Duodenal mucosa (tissue), 2 donors: ENCODE results near the gene MEGF6.
A peak's percentile ranks its signal among the peaks of the same experiment; 100 is the strongest.

Experiments used
- H3K27ac ChIP-seq: one replicate; pipeline ENCODE4 v1.7.0; 2013; ENCODE audit warnings: low read depth, low read length
- H3K27me3 ChIP-seq, 2 donors: one replicate each; pipeline ENCODE4 v1.7.0; 2013; ENCODE audit warnings: low read length in 2 of 2, control low read depth in 1 of 2; ENCODE audit not compliant: insufficient read depth in 2 of 2, control insufficient read depth in 1 of 2
- H3K36me3 ChIP-seq, 2 donors: one replicate each; pipeline ENCODE4 v1.7.0; 2013; ENCODE audit warnings: low read length in 2 of 2, control low read depth in 1 of 2; ENCODE audit not compliant: insufficient read depth in 2 of 2, control insufficient read depth in 1 of 2
- H3K4me1 ChIP-seq, 2 donors: one replicate each; pipeline ENCODE4 v1.7.0; 2013; ENCODE audit warnings: low read length in 2 of 2, control low read depth in 1 of 2; ENCODE audit not compliant: insufficient read depth in 2 of 2, control insufficient read depth in 1 of 2
- H3K4me3 ChIP-seq, 2 donors: one replicate each; pipeline ENCODE4 v1.7.0; 2013; ENCODE audit warnings: low read length in 2 of 2, low read depth in 1 of 2
- H3K9ac ChIP-seq, 2 donors: one replicate each; pipeline ENCODE4 v1.7.0; 2013; ENCODE audit warnings: low read length in 2 of 2, low read depth in 1 of 2
- H3K9me3 ChIP-seq, 2 donors: one replicate each; pipeline ENCODE4 v1.7.0; 2013; ENCODE audit warnings: low read length in 2 of 2, control low read depth in 1 of 2; ENCODE audit not compliant: control insufficient read depth in 1 of 2

MEGF6 gene

DNA sequence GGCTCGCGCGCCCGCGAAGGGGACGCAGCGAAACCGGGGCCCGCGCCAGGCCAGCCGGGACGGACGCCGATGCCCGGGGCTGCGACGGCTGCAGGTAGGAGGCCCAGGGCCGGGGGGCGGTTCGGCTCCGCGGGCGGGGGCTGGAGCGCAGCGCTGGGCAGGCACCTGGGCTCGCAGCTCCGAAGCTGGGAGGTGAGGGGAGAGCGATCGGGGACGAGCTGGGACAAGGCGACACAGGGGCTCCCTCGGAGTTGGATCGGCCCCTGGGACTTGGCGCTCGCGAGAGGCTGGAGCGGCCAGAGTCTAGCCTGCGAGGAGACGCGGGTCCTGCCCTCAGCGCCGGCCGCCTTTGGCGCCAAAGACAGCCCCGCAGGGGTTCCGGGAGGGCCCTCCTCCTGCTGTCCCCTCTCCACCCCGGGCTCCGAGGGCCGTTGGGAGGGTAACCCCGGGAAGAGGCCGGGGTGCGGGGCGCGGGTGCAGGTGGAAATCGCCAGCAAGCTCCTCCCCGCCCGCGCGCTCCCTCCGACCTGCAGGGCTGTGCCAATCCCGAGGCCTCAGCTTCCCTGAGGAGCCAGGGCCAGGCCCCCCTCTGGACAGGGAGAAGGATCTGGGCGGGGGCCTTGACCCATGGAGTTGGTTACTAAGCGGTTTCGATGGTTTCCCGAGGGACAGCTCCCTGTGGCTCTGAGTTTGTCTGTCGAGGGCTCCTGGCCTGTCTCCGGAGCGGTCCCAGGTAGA lies 41.4 kb upstream of the MEGF6 start:
- Histone ChIP-seq H3K36me3 (no peaks in the 10 kb centered on the region), H3K9me3 (no peaks in the 10 kb centered on the region), H3K9ac (no peak overlapping the region), H3K27me3 (peaks cover 44 to 62% of the 10 kb centered on the region in 2 donors), H3K4me1 (peaks cover 13 to 14% of the 10 kb centered on the region in 2 donors), H3K27ac (no peak overlapping the region), H3K4me3 (peak overlapping the region; percentile 29 to 32)

DNA sequence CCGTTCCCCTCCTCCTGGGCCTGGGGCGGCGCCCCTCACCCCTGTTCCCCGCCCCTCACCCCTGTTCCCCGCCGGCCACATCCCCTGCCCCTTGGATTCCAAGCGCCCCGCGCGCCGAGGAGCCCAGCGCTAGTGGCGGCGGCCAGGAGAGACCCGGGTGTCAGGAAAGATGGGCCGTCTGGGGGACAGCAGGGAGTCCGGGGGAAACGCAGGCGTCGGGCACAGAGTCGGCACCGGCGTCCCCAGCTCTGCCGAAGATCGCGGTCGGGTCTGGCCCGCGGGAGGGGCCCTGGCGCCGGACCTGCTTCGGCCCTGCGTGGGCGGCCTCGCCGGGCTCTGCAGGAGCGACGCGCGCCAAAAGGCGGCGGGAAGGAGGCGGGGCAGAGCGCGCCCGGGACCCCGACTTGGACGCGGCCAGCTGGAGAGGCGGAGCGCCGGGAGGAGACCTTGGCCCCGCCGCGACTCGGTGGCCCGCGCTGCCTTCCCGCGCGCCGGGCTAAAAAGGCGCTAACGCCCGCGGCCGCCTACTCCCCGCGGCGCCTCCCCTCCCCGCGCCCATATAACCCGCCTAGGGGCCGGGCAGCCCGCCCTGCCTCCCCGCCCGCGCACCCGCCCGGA lies 40.7 kb upstream of the MEGF6 start, which contains the start of gene TP73:
Gene TP73, plus strand, starts transcription at position 587 of the 618 bp plus-strand sequence. CDS start 29,850 bp downstream, outside the sequence.
- Histone ChIP-seq H3K27ac (no peak within 1 kb of the TSS), H3K4me3 (peak within 1 kb of the TSS; percentile 29 to 32), H3K36me3 (no peaks in the 10 kb centered on the region), H3K9me3 (no peaks in the 10 kb centered on the region), H3K4me1 (peaks cover 14 to 17% of the 10 kb centered on the region in 2 donors), H3K9ac (no peak within 1 kb of the TSS), H3K27me3 (peaks cover 44 to 56% of the 10 kb centered on the region in 2 donors)

DNA sequence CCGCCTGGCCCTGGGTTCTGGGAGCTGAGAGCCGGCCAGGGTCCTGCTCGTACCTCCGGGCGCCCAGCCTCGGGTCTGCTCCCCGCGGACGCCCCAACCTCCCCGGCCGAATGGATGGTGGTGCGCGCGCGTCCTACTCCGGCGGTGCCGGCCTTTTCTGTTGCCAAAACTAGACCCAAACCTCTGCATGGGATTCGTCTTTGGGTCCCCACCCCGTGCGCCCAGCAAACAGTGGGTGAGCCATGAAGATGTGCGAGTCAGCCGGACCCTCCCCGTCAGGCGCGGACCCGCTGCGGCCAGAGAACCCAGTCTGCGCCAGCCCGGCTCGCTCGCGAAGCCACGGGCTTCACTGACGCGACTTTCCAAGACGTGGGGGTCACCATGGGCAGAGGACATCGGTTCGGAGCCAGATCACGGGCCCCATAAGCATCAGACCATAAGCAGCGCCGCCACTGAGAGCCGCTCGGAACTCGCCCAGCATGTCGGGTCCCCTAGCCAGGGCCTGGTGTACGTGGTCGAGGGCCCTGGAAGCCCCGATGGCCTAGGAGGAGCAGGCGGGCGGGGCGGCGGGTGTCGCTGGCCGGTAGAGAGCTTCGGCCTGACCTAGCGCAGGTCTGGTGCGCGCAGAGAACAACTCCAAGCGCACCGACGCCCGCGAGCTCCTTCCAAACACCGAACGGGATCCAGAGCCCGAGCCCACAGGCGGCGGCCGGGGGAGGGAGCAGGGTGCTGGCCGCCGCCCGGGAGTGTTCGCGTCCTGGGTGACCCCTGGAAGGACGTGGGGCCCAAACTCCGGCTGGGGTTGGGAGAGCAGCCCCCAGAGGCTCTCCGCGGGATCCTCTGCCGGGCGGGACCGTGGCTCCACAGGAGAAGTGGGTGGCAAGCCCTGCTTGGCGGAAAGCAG lies 40.0 kb upstream of the MEGF6 start:
- Histone ChIP-seq H3K36me3 (peaks cover 6 to 7% of the 10 kb centered on the region in 2 donors), H3K27me3 (peaks cover 44 to 50% of the 10 kb centered on the region in 2 donors), H3K9ac (no peak overlapping the region), H3K27ac (no peak overlapping the region), H3K4me3 (no peak overlapping the region), H3K4me1 (peaks cover 14 to 17% of the 10 kb centered on the region in 2 donors), H3K9me3 (no peaks in the 10 kb centered on the region)

DNA sequence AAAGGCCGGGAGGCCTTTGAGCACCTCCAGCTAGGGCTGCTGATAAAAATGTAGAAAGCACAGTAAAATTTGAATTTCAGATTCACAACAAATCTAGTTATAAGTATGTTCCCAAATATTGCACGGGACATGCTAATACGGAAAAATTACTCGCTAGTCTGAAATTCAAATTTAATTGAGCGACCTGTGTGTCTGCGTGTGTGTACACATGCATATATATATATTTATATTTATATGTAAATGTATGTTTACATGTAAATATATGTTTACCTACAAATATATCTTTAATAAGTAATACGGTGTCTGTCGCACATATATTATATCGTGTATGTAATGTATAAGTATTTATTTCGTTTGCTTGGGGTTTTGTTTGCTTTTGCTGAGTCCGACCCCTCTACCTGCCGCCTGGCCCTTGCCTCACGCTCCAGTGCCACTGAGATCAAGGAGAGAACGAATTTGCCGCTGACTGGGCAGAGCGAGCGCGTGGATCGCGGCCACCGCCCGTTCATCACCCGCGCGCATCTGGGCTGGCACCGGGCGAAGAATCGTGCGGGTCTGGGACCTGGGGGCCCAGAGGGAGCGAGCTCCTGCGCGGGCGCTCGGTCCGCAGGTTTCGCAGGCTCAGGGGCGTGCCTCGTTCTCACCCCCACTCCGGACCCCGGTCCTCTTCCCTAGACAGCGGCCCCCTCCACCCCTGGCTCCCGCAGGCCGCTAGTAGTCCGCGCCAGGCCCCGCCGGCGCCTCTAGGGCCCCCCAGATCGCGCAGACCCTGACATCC lies 39.1 kb upstream of the MEGF6 start:
- Histone ChIP-seq H3K9ac (peak overlapping the region in 1 of 2 donors; percentile 71), H3K4me3 (peak overlapping the region; percentile 78 to 84), H3K9me3 (no peaks in the 10 kb centered on the region), H3K27ac (no peak overlapping the region), H3K36me3 (peaks cover 6 to 15% of the 10 kb centered on the region in 2 donors), H3K27me3 (peaks cover 42 to 46% of the 10 kb centered on the region in 2 donors), H3K4me1 (peaks cover 14 to 17% of the 10 kb centered on the region in 2 donors)

DNA sequence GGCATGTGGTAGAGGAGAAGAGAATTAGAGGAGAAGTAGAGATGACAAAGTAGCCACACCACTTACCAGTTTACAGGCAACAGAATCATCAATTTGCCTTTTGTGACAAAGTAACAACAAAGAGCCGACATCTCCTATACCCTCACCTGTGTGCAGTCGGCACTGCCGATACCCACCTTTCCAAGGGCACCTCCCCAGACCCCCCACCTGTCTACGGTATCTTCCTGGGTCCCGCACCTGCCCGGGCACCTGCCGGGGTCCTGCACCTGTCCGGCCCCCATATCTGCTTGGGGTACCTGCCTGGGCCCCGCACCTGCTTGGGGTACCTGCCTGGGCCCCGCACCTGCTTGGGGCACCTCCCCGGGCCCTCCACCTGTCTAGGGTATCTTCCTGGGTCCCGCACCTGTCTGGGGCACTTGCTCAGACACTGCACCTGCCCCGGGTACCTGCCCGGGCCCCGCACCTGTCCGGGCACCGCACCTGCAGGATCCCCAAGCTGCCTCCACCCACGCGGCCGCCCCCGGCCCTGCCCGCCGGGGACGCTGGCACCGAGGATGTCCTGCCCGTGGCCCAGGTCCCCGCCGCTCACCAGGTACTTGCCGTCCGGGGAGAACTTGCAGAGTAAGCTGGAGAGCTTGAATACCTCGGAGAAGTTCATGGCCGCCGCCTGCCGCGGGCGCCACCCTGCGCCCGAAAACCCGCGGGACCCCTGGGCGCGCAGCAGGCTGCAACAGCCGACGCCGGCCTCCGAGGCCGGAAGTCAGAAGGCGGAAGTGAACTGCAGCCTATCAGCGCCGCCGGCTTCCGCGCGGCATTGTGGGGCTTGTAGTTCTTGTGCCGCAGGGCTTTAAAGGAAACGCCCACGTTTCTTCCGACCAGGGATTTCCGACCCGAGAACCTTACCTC lies 38.3 kb upstream of the MEGF6 start, which contains the start of gene WRAP73:
Gene WRAP73, minus strand, starts transcription at position 762 of the 906 bp plus-strand sequence. Its CDS starts 104 bp downstream, at position 658.
- Histone ChIP-seq H3K4me1 (peaks cover 14 to 17% of the 10 kb centered on the region in 2 donors), H3K27ac (no peak within 1 kb of the TSS), H3K36me3 (peaks cover 6 to 21% of the 10 kb centered on the region in 2 donors), H3K27me3 (peaks cover 37 to 38% of the 10 kb centered on the region in 2 donors), H3K9ac (peak within 1 kb of the TSS; percentile 69 to 71), H3K9me3 (no peaks in the 10 kb centered on the region), H3K4me3 (peak within 1 kb of the TSS; percentile 78 to 84)

DNA sequence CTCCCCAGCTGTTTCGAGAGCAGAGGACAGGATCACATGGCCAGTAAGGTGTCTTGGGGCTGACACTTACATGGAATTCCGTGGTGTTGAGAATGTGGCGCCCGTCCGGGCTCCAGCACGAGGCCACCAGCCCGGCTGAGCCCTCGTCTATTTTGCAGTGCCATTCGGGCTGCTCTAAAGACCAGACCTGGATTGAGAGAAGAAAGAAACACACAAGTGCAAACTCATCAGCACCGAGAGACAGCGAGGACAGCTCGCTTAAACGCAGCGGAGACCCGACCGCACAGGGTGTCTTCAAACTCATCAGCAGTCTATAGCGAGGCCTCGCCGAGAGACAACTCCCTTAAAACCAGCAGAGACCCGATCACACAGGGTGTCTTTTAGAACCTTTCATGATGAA lies 35.3 kb upstream of the MEGF6 start:
- no peak overlapping the region for H3K9ac ChIP-seq
- peaks cover 13% of the 10 kb centered on the region in 2 donors for H3K27me3 ChIP-seq
- peaks cover 12 to 33% of the 10 kb centered on the region in 2 donors for H3K36me3 ChIP-seq
- H3K4me3 ChIP-seq, result no peak overlapping the region
- peaks cover 13 to 17% of the 10 kb centered on the region in 2 donors for H3K4me1 ChIP-seq
- H3K27ac ChIP-seq, result no peak overlapping the region
- no peaks in the 10 kb centered on the region for H3K9me3 ChIP-seq

DNA sequence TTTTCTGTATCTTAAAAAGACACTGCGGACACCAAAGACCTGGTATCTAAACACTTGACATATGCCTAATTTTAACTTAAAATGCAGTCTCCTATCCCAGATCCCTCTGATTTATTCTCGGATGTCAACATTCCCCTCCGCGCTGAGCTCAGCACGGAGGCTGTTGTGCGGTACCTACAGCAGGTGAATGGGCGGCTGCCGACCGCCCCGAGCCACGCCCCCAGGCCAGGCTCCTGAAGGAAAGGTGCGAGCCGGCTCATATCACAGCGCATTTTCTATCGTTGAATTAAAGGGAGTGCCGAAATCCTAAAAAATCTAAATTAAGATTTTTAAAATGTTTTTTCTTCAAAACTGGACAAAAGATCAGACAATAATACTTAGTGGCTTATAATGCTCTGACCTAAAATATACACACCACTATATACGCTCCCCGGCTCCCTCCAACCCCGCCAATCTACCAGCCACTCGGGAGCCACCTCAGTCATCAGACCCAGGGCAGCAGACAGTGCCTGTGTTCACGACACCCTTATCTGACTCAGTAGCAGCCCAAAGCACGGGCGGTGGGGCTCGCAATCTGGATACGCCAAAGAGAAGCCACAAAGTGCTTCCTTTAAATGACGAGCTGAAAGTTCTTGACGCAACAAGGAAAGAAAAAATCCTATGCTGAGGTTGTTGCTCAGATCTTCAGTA lies 34.5 kb upstream of the MEGF6 start:
- Histone ChIP-seq H3K9ac (no peak overlapping the region), H3K36me3 (peaks cover 15 to 39% of the 10 kb centered on the region in 2 donors), H3K4me1 (peaks cover 11 to 17% of the 10 kb centered on the region in 2 donors), H3K27ac (no peak overlapping the region), H3K9me3 (no peaks in the 10 kb centered on the region), H3K27me3 (peaks cover 5% of the 10 kb centered on the region in 2 donors), H3K4me3 (no peak overlapping the region)

DNA sequence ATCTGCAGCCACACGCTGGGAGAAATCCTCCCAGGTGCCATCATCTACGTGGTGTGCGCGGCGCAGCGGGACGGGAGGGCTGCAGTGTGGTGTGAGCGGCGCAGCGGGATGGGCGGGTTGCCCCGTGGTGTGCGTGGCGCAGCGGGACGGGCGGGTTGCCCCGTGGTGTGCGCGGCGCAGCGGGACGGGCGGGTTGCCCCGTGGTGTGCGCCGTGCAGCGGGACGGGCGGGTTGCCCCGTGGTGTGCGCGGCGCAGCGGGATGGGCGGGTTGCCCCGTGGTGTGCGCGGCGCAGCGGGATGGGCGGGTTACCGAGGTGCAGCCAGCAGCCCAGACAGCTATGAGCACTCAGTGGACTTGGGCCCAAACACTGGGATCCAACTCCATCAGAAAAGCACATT lies 33.9 kb upstream of the MEGF6 start:
- Histone ChIP-seq H3K4me3 (no peak overlapping the region), H3K36me3 (peaks cover 16 to 39% of the 10 kb centered on the region in 2 donors), H3K27me3 (no peaks in the 10 kb centered on the region), H3K9ac (no peak overlapping the region), H3K4me1 (peaks cover 11 to 17% of the 10 kb centered on the region in 2 donors), H3K9me3 (no peaks in the 10 kb centered on the region), H3K27ac (no peak overlapping the region)
